OCI-LY3 (cell line): ENCODE results near the gene CATSPERD.
A peak's percentile ranks its signal among the peaks of the same experiment; 100 is the strongest.

ENCODE experiments used
- H2AFZ ChIP-seq: fragments of 200-600, 300-600 bp; shearing (Covaris generic); 2 replicates; pipeline ENCODE4 v1.6.0; 2014; ENCODE audit warnings: antibody characterized with exemption, low read depth, low read length
- H3K27ac ChIP-seq: fragments of 200-600, 300-600 bp; sonication (generic); 2 replicates; pipeline ENCODE4 v1.5.1; 2014; ENCODE audit warnings: mild to moderate bottlenecking, low read length, moderate library complexity, mixed read lengths
- H3K27me3 ChIP-seq: fragments of 200-600, 300-600 bp; sonication (generic); 2 replicates; pipeline ENCODE4 v1.6.1; 2014; ENCODE audit warnings: low read depth, low read length, mixed read lengths
- H3K36me3 ChIP-seq: fragments of 200-600, 300-600 bp; sonication (generic); replicated peaks from 2 replicates; pipeline ENCODE3; 2014; ENCODE audit warnings: low read depth, low read length, mixed read lengths
- H3K4me1 ChIP-seq: fragments of 300-600, 200-600 bp; sonication (generic); 2 replicates; pipeline ENCODE4 v1.6.1; 2014; ENCODE audit warnings: low read length, mixed read lengths
- H3K4me2 ChIP-seq: fragments of 200-600, 300-600 bp; sonication (generic); 2 replicates; pipeline ENCODE4 v1.6.1; 2014; ENCODE audit warnings: low read length, mixed read lengths
- H3K4me3 ChIP-seq: fragments of 300-600, 200-600 bp; sonication (generic); 2 replicates; pipeline ENCODE4 v1.5.1; 2014; ENCODE audit warnings: antibody characterized with exemption, mild to moderate bottlenecking, low read length, moderate library complexity
- H3K79me2 ChIP-seq: fragments of 300-600, 200-600 bp; shearing (Covaris generic); 2 replicates; pipeline ENCODE4 v1.6.1; 2014; ENCODE audit warnings: mild to moderate bottlenecking, low read length, mixed read lengths
- H3K9ac ChIP-seq: fragments of 300-600, 200-600 bp; shearing (Covaris generic); 2 replicates; pipeline ENCODE4 v1.6.0; 2014; ENCODE audit warnings: mild to moderate bottlenecking, low read length, moderate library complexity
- H3K9me3 ChIP-seq: fragments of 200-600, 300-600 bp; shearing (Covaris generic); 2 replicates; pipeline ENCODE4 v1.6.1; 2014; ENCODE audit warnings: low read length, mixed read lengths; ENCODE audit not compliant: insufficient read depth
- H4K20me1 ChIP-seq: fragments of 200-600, 300-600 bp; sonication (generic); 2 replicates; pipeline ENCODE4 v1.6.1; 2016; ENCODE audit warnings: low read length, mixed read lengths; ENCODE audit not compliant: insufficient read depth
- CTCF ChIP-seq: fragments of 200-600, 300-600 bp; sonication (generic); IDR thresholded peaks from 2 replicates; pipeline ENCODE4 v1.5.1; 2014; ENCODE audit warnings: antibody characterized with exemption, low read length, low read depth
- EZH2phosphoT487 ChIP-seq: fragments of 200-600 bp; shearing (Covaris generic); IDR thresholded peaks from 2 replicates; pipeline ENCODE4 v1.6.1; 2018; ENCODE audit warnings: antibody characterized with exemption, mixed run types, low read depth

Gene CATSPERD

GRCh38 chr19:5684694-5685430 lies 35.6 kb upstream of the CATSPERD start:
- Histone ChIP-seq H3K4me1 (peaks cover 12% of the 10 kb centered on the region; the same call in 1 of the 2 replicates), H3K4me3 (no peak overlapping the region), H2AFZ (no peak overlapping the region), H3K4me2 (no peak overlapping the region), H3K27me3 (no peaks in the 10 kb centered on the region), H3K79me2 (peaks cover 4% of the 10 kb centered on the region), H4K20me1 (no peaks in the 10 kb centered on the region), H3K9ac (no peak overlapping the region), H3K9me3 (no peaks in the 10 kb centered on the region), H3K27ac (no peak overlapping the region), H3K36me3 (no peaks in the 10 kb centered on the region)
- TF ChIP-seq CTCF = no peak
- TF ChIP-seq EZH2phosphoT487 = no peak

GRCh38 chr19:5686326-5686646 lies 34.2 kb upstream of the CATSPERD start:
- H3K36me3 ChIP-seq = peaks cover 10% of the 10 kb centered on the region
- peak overlapping the region; percentile 58 for H3K9ac ChIP-seq
- peaks cover 13% of the 10 kb centered on the region for H3K79me2 ChIP-seq
- TF ChIP-seq EZH2phosphoT487 (no peak), CTCF (no peak)
- peak overlapping the region; percentile 79 for H3K4me3 ChIP-seq
- peak overlapping the region; percentile 72 for H3K4me2 ChIP-seq
- peak overlapping the region; percentile 72; the same call in 1 of the 2 replicates for H2AFZ ChIP-seq
- peak overlapping the region; percentile 38 for H3K27ac ChIP-seq
- peaks cover 9% of the 10 kb centered on the region for H4K20me1 ChIP-seq
- peaks cover 8% of the 10 kb centered on the region; the same call in 1 of the 2 replicates for H3K4me1 ChIP-seq
- no peaks in the 10 kb centered on the region for H3K27me3 ChIP-seq
- H3K9me3 ChIP-seq = no peaks in the 10 kb centered on the region

- H2AFZ ChIP-seq = peak overlapping the region; percentile 72; the same call in 1 of the 2 replicates
- TF ChIP-seq EZH2phosphoT487 (no peak), CTCF (peak; percentile 79)
- peaks cover 14% of the 10 kb centered on the region for H3K36me3 ChIP-seq
- no peaks in the 10 kb centered on the region for H3K27me3 ChIP-seq
- no peaks in the 10 kb centered on the region for H3K9me3 ChIP-seq
- H3K27ac ChIP-seq = peak overlapping the region; percentile 38
- peaks cover 18% of the 10 kb centered on the region for H3K79me2 ChIP-seq
- H3K9ac ChIP-seq = peak overlapping the region; percentile 58
- peak overlapping the region; percentile 79 for H3K4me3 ChIP-seq
- peaks cover 15% of the 10 kb centered on the region for H4K20me1 ChIP-seq
- H3K4me2 ChIP-seq = peak overlapping the region; percentile 72
- H3K4me1 ChIP-seq = peaks cover 8% of the 10 kb centered on the region
These were observed 33.6 kb upstream of the CATSPERD start for GRCh38 chr19:5686647-5687359.
